ENCODE data around the gene DAZ3. TPM values are rescaled to one million over a fixed set of nuclear protein-coding genes. Genes with fewer than 3 reads are reported as not detected.

The DAZ3 gene
- not detected in 2 replicates for total RNA-seq

DNA sequence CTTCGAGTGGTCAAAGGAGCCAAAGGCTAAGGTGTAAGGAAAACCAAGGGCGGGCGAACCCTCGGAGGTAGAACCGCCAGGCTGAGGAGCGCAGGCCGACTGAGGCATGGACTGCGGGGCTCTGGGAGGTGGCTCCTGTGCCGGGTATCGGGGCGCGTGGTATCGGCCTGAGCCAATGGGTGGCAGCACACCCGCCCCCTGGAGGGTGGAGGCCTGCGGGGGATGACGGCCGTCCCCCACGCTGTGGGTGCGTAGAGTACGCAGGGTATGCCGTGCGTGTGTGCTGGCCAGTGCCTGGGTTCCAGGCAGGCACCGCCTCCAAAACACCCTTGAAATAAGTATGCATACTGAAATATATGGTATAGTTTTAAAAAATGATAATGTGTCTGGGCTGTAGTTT is at the start of gene DAZ3:
Gene DAZ3 (minus strand): TSS at position 101 of the 400 bp plus-strand sequence. CDS start 208 bp downstream, outside the sequence.

DNA sequence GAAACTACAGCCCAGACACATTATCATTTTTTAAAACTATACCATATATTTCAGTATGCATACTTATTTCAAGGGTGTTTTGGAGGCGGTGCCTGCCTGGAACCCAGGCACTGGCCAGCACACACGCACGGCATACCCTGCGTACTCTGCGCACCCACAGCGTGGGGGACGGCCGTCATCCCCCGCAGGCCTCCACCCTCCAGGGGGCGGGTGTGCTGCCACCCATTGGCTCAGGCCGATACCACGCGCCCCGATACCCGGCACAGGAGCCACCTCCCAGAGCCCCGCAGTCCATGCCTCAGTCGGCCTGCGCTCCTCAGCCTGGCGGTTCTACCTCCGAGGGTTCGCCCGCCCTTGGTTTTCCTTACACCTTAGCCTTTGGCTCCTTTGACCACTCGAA is 20.4 kb upstream of the DAZ3 start, which contains the start of gene DAZ4:
Gene DAZ4 (plus strand): TSS at position 301 of the 400 bp plus-strand sequence. CDS start 208 bp downstream, outside the sequence.

Other genes starting within 250 kb of the DAZ3 start
- gene BPY2B, start 195.4 kb downstream of the DAZ3 start, total RNA-seq, result not detected in 2 replicates
- gene DAZ4, start 20.5 kb upstream of the DAZ3 start, total RNA-seq, result not detected in 2 replicates
- not detected in 2 replicates for gene BPY2C, start 238.7 kb upstream of the DAZ3 start, total RNA-seq

Measured in thoracic aorta endothelial cell (primary cell).